ENCODE results near the gene SKAP1.

Gene SKAP1

DNA sequence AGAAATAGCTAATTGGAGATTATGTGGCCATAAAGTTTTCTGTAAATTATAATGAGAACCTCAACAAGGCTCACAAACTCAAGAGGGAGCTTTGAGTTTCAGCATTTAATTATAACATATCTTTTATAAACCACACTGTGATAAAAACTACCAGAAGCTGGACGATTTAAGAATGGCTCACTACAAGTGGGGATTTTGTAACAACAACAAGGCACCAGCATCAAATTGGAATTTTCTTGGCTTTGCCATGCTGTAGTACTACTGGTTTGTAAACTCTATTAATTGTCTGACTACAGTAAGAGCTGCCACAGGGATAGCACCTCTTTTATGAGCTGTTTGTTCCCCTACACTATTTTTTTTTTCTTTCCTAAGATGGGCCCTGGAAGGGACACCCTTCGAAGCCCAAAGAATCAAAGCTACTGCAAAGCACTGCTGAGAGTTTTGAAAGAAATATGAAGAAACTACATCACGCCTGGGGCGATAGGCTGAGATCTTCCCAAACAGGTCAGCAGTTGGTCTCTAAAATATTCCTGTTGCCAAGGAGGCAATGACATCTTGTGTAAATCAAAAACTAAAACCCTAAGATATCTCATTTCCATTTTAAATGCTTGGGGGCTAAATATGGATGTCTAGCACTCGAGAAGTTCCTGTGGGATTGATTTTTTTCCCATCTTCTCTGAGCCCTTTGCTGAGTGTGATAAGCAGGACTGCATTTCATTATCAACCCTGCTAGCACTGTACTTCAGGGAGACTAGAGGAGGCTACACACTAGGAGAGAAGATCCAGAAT lies 40.9 kb downstream of the SKAP1 start:
- H3K36me3 ChIP-seq (ENCODE audit: control insufficient read depth, insufficient read depth, low read length), result 0 out of 2 replicates have a peak, but pooled peaks cover 1% of the 10 kb centered on the region
- H3K27me3 ChIP-seq (replicated peaks; ENCODE audit: control insufficient read depth, insufficient read depth, low read length), result no peaks in the 10 kb centered on the region
- TF ChIP-seq, protein P1, sequence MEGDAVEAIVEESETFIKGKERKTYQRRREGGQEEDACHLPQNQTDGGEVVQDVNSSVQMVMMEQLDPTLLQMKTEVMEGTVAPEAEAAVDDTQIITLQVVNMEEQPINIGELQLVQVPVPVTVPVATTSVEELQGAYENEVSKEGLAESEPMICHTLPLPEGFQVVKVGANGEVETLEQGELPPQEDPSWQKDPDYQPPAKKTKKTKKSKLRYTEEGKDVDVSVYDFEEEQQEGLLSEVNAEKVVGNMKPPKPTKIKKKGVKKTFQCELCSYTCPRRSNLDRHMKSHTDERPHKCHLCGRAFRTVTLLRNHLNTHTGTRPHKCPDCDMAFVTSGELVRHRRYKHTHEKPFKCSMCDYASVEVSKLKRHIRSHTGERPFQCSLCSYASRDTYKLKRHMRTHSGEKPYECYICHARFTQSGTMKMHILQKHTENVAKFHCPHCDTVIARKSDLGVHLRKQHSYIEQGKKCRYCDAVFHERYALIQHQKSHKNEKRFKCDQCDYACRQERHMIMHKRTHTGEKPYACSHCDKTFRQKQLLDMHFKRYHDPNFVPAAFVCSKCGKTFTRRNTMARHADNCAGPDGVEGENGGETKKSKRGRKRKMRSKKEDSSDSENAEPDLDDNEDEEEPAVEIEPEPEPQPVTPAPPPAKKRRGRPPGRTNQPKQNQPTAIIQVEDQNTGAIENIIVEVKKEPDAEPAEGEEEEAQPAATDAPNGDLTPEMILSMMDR (IDR thresholded peaks at IDR 0.05; ENCODE audit: insufficient read depth, low read length, poor library complexity, severe bottlenecking), result no peak
- H3K4me3 ChIP-seq (replicated peaks; ENCODE audit: low read depth, low read length), result no peak overlapping the region
- no peak for DNase-seq (ENCODE audit: extremely low read depth, insufficient read length)

DNA sequence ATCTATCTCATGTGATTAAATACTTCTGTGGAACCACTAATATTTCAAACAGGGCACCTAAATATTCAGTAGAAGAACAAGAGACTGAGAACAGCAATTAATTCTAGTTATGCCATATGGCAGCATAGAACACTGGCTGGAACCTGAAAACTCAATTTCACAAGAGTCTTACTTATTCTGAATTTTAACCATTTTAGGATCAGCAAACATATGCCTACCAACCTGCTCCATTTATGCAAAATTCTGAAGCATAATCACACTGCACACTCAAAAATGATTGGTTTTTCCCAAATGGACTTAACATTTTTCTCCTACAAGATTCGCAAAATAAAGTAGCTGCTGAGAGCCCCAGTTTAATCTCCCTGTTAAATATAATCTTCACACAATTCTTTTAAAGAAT lies 43.2 kb downstream of the SKAP1 start:
- TF ChIP-seq, protein P1 (IDR thresholded peaks at IDR 0.05; ENCODE audit: insufficient read depth, low read length, poor library complexity, severe bottlenecking), result no peak
- no peak overlapping the region for H3K4me3 ChIP-seq (replicated peaks; ENCODE audit: low read depth, low read length)
- DNase-seq (ENCODE audit: extremely low read depth, insufficient read length), result no peak
- H3K36me3 ChIP-seq (ENCODE audit: control insufficient read depth, insufficient read depth, low read length), result peaks cover 3% of the 10 kb centered on the region; the same call in 1 of the 2 replicates
- no peaks in the 10 kb centered on the region for H3K27me3 ChIP-seq (replicated peaks; ENCODE audit: control insufficient read depth, insufficient read depth, low read length)

DNA sequence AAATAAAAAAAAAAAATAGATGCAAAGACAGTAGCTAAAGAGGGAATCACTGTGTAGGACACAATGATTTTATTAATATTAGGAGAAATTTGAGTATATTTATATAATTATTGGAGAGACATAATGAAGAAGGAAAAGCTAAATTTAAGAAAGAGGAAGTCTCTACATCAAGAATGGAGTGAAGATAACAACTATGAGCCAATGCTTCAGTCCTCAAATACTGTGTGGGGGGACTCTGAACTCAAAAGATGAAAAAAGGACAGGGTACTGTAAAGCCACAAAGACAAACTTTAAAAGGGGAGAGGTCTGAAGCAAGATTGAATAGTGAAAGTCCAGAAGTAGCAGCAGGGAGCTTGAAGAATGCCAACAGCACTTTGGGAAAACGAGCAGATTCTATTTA lies 44.7 kb downstream of the SKAP1 start:
- Histone ChIP-seq H3K4me3 (replicated peaks; ENCODE audit: low read depth, low read length) (no peak overlapping the region), H3K27me3 (replicated peaks; ENCODE audit: control insufficient read depth, insufficient read depth, low read length) (no peaks in the 10 kb centered on the region)
- no peak for DNase-seq (ENCODE audit: extremely low read depth, insufficient read length)

DNA sequence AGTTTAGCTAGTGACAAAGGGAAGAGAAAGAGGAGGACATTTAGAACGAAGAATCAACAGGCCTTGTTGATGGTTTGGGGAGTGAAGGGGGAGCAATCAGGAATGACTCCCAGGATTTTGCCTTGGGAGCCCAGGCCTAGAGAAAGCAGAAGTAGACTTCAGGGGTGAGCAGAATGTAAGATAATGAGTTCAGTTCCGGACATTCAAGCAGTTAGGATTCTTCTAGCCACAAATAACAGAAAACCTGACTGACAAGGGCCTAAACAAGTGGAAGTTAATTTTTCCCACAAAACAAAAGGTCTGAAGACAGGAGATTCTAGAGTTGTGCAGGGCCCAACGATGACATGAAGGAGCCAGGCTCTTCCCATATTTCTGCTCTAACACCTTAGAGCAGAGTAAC lies 45.9 kb downstream of the SKAP1 start:
- DNase-seq (ENCODE audit: extremely low read depth, insufficient read length), result no peak
- H3K27me3 ChIP-seq (replicated peaks; ENCODE audit: control insufficient read depth, insufficient read depth, low read length), result no peaks in the 10 kb centered on the region
- H3K4me3 ChIP-seq (replicated peaks; ENCODE audit: low read depth, low read length), result no peak overlapping the region
- TF ChIP-seq, protein P1 (IDR thresholded peaks at IDR 0.05; ENCODE audit: insufficient read depth, low read length, poor library complexity, severe bottlenecking), result no peak
- peaks cover 3% of the 10 kb centered on the region for H3K36me3 ChIP-seq (ENCODE audit: control insufficient read depth, insufficient read depth, low read length)

More for the DNA sequence above, 44.7 kb downstream of the SKAP1 start:
- peaks cover 3% of the 10 kb centered on the region; the same call in 1 of the 2 replicates for H3K36me3 ChIP-seq (ENCODE audit: control insufficient read depth, insufficient read depth, low read length)
- TF ChIP-seq, protein P1 (IDR thresholded peaks at IDR 0.05; ENCODE audit: insufficient read depth, low read length, poor library complexity, severe bottlenecking), result no peak

DNA sequence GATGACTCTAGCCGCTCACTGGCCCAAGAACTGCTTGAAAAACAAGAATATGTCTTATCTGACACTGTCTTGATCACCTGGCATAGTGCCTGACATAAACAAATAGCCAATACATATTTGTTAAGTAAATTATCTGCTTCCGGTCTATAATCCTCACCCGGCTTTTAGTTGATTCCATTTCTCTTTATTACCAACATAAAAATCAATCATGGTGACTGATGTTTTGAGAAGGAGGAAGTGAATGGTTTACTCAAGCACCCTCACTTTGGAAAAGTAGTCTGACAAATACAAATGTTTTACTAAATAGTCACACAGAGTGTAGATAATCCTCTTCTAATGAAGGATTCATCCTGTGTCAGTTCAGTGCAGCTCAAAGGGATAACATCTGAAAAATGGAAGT lies 47.0 kb downstream of the SKAP1 start:
- H3K27me3 ChIP-seq (replicated peaks; ENCODE audit: control insufficient read depth, insufficient read depth, low read length), result no peaks in the 10 kb centered on the region
- TF ChIP-seq, protein P1 (IDR thresholded peaks at IDR 0.05; ENCODE audit: insufficient read depth, low read length, poor library complexity, severe bottlenecking), result no peak
- no peak for DNase-seq (ENCODE audit: extremely low read depth, insufficient read length)
- H3K4me3 ChIP-seq (replicated peaks; ENCODE audit: low read depth, low read length), result no peak overlapping the region
- H3K36me3 ChIP-seq (ENCODE audit: control insufficient read depth, insufficient read depth, low read length), result peaks cover 3% of the 10 kb centered on the region
